Endodermal cell (in vitro differentiated cells): ENCODE measurements around the gene PLET1. TPM values are rescaled to one million over a fixed set of nuclear protein-coding genes. Genes with fewer than 3 reads are reported as not detected.

Source experiments
- DNase-seq: peaks from one replicate; pipeline ENCODE4 v3.0.0-alpha.2; 2017
- H3K27ac ChIP-seq: 2 replicates; pipeline ENCODE4 v1.5.1; 2013; ENCODE audit warnings: mild to moderate bottlenecking, low read depth, low read length, moderate library complexity
- H3K27me3 ChIP-seq: 2 replicates; pipeline ENCODE4 v1.6.1; 2013; ENCODE audit warnings: mild to moderate bottlenecking, low read length, moderate library complexity; ENCODE audit not compliant: insufficient read depth, control insufficient read depth, poor library complexity, severe bottlenecking
- H3K36me3 ChIP-seq: 2 replicates; pipeline ENCODE4 v1.7.0; 2013; ENCODE audit warnings: mild to moderate bottlenecking, low read length, moderate library complexity; ENCODE audit not compliant: control insufficient read depth, insufficient read depth
- H3K4me1 ChIP-seq: one replicate; pipeline ENCODE4 v1.7.0; 2013; ENCODE audit warnings: low read length; ENCODE audit not compliant: control insufficient read depth, insufficient read depth
- H3K4me3 ChIP-seq: 2 replicates; pipeline ENCODE4 v1.5.1; 2013; ENCODE audit warnings: mild to moderate bottlenecking, low read length, moderate library complexity
- H3K9ac ChIP-seq: 2 replicates; pipeline ENCODE4 v1.6.1; 2013; ENCODE audit warnings: mild to moderate bottlenecking, low read length, moderate library complexity; ENCODE audit not compliant: poor library complexity, severe bottlenecking; ENCODE audit errors: extremely low read depth
- H3K9me3 ChIP-seq: 2 replicates; pipeline ENCODE4 v1.6.1; 2013; ENCODE audit warnings: mild to moderate bottlenecking, low read length, moderate library complexity; ENCODE audit not compliant: control insufficient read depth
- H3K27ac Mint-ChIP-seq: 2 replicates; pipeline ENCODE4 v1.8.0; 2020; ENCODE audit warnings: mixed read lengths
- H3K27me3 Mint-ChIP-seq: 2 replicates; pipeline ENCODE4 v1.8.0; 2021; ENCODE audit warnings: mild to moderate bottlenecking, mixed read lengths; ENCODE audit not compliant: insufficient read depth
- H3K36me3 Mint-ChIP-seq: 2 replicates; pipeline ENCODE4 v1.8.0; 2020; ENCODE audit warnings: low read depth, mixed read lengths
- H3K4me1 Mint-ChIP-seq: 2 replicates; pipeline ENCODE4 v1.8.0; 2020; ENCODE audit warnings: mixed read lengths
- H3K4me3 Mint-ChIP-seq: 2 replicates; pipeline ENCODE4 v1.8.0; 2020; ENCODE audit warnings: mild to moderate bottlenecking, moderate library complexity, mixed read lengths
- H3K9me3 Mint-ChIP-seq: 2 replicates; pipeline ENCODE4 v1.8.0; 2020; ENCODE audit warnings: mild to moderate bottlenecking, mixed read lengths
- WGBS, 2 experiments: methylation state at CpG; one replicate each; pipeline versions ENCODE4 v1.1.5 to v1.1.7; 2013; ENCODE audit warnings: missing lambda C conversion rate in 2 of 2, mixed read lengths in 1 of 2; ENCODE audit not compliant: insufficient coverage in 1 of 2, insufficient read length in 1 of 2; 5-methylcytosine and 5-hydroxymethylcytosine counted together
- total RNA-seq, 2 donors: library from RNA; stranded (reverse); fragmentation: NEBNext Ultra II Directional in 1 of 2; extraction: Animal tissue kit (Norgen Biotek cat#: 25700) in 1 of 2; gene quantifications; 2 replicates in 1 of 2; 3 replicates in 1 of 2; pipeline ENCODE4 v1.2.1, GENCODE V29; 2021
- TF ChIP-seq, protein P1 (sequence below): fragments of 200-600 bp; sonication (generic); conservative IDR thresholded peaks from 2 replicates; pipeline ENCODE4 v1.5.0; 2021; ENCODE audit warnings: antibody characterized with exemption, mild to moderate bottlenecking

PLET1 gene
- total RNA-seq, 2 donors from 2014 or later, result not detected

DNA sequence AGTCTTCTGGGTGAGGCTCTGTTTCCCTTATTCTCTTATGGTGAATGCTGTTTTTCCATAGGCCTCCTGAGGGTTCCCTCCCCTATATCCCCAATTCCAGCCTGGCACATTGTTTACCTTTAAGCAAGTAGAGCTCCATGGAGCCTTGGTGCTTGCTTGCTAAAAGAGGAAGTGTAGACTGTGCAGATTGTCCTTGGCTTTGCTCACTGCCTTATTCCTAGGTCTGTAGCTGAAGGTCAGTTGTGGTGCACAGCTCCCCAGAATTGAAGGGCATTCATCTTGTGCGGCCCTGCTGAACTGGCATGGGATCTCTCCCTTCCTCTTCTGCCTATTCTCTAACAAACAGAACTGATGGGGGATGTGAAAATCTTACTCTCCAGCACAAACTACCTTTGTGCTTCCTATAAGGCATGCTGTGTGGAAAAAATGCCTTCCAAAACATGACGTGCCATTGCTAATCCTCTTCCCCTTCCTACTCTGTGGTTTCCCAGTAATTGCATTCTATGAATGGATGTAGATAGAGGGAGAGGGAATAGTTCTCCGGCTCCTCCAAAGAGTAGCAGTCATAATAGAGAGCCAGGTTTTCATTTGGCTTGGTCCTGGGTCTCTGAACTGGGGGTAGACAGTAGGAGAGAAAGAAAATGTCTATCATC, 34.2 kb upstream of the PLET1 start:
- Histone ChIP-seq H3K4me1 (no peaks in the 10 kb centered on the region), H3K4me3 (no peak overlapping the region), H3K9ac (no peak overlapping the region), H3K27me3 (peaks cover 22% of the 10 kb centered on the region), H3K36me3 (no peaks in the 10 kb centered on the region), H3K27ac (no peak overlapping the region), H3K9me3 (no peaks in the 10 kb centered on the region)
- H3K4me1 Mint-ChIP-seq, result peaks cover 5% of the 10 kb centered on the region
- H3K9me3 Mint-ChIP-seq, result no peaks in the 10 kb centered on the region
- peaks cover 34% of the 10 kb centered on the region for H3K27me3 Mint-ChIP-seq
- H3K36me3 Mint-ChIP-seq, result no peaks in the 10 kb centered on the region
- TF ChIP-seq, protein P1, sequence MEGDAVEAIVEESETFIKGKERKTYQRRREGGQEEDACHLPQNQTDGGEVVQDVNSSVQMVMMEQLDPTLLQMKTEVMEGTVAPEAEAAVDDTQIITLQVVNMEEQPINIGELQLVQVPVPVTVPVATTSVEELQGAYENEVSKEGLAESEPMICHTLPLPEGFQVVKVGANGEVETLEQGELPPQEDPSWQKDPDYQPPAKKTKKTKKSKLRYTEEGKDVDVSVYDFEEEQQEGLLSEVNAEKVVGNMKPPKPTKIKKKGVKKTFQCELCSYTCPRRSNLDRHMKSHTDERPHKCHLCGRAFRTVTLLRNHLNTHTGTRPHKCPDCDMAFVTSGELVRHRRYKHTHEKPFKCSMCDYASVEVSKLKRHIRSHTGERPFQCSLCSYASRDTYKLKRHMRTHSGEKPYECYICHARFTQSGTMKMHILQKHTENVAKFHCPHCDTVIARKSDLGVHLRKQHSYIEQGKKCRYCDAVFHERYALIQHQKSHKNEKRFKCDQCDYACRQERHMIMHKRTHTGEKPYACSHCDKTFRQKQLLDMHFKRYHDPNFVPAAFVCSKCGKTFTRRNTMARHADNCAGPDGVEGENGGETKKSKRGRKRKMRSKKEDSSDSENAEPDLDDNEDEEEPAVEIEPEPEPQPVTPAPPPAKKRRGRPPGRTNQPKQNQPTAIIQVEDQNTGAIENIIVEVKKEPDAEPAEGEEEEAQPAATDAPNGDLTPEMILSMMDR, result no peak
- WGBS, 2 experiments, result 88% methylated on average over 2 of the region's 3 CpGs; no CpG with 5 or more reads in 1 of the 2 experiments
- no peak overlapping the region for H3K4me3 Mint-ChIP-seq
- H3K27ac Mint-ChIP-seq, result no peak overlapping the region
- DNase-seq, result no peak

DNA sequence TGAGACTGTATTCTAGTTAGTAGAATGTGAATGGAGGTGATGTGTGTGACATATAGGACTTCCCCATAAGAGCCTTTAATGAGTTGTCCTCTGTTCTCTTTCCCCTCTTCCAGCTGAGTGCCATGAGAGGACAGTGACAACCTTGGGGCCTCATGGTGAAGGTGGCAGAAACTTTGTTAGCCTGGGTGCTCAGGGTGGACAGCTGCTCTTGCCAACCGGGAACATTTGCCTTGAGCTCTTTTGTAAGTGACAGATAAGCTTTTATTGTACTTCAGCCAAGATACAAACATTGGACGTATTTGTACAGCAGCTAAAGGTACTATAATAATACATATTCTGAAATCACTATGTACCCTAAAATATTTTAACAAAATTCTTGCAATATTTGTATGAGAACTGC, 33.0 kb upstream of the PLET1 start:
- Histone ChIP-seq H3K27me3 (peaks cover 30% of the 10 kb centered on the region), H3K36me3 (no peaks in the 10 kb centered on the region), H3K9me3 (no peaks in the 10 kb centered on the region), H3K4me1 (no peaks in the 10 kb centered on the region), H3K9ac (no peak overlapping the region), H3K27ac (no peak overlapping the region), H3K4me3 (no peak overlapping the region)
- no peak overlapping the region for H3K27ac Mint-ChIP-seq
- no peaks in the 10 kb centered on the region for H3K36me3 Mint-ChIP-seq
- no peak overlapping the region for H3K4me3 Mint-ChIP-seq
- H3K4me1 Mint-ChIP-seq, result peaks cover 7% of the 10 kb centered on the region
- H3K27me3 Mint-ChIP-seq, result peaks cover 46% of the 10 kb centered on the region
- no peaks in the 10 kb centered on the region for H3K9me3 Mint-ChIP-seq
- 92% methylated on average over 2 of the region's 2 CpGs; no CpG with 5 or more reads in 1 of the 2 experiments for WGBS, 2 experiments
- TF ChIP-seq, protein P1, result no peak
- no peak for DNase-seq

DNA sequence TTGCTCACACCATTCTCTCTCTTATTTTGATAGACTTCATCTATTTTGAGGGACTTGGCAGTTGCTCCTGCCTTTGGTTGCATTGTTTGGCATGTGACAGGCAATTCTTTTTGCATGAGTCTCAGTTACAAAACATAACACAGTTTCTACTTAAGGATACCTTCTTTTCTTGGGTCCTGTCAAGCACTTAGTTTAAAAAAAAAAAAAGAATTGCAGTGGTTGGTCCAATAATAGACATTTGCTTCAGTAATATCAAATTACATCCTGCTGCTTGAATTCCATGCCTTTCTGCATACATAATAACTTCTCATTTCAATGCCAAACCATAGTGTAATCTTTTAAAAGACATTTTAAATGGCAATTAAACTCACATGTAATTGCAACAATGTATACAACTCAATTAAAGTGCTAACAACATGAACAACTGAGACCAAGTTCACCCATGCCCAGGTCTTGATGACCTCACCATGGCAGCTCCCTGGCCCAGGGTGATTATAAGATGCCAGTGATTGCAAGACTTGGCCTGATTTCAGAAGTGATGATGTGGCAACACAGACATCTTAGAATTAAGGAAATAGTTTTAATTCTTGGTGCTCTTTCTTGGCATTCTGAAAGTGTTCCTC, 32.2 kb upstream of the PLET1 start:
- peaks cover 53% of the 10 kb centered on the region for H3K27me3 Mint-ChIP-seq

More for the DNA sequence above, 32.2 kb upstream of the PLET1 start:
- H3K4me1 ChIP-seq, result no peaks in the 10 kb centered on the region
- Mint-ChIP-seq H3K36me3 (no peaks in the 10 kb centered on the region), H3K4me1 (peaks cover 7% of the 10 kb centered on the region), H3K4me3 (no peak overlapping the region), H3K27ac (no peak overlapping the region), H3K9me3 (no peaks in the 10 kb centered on the region)
- H3K9me3 ChIP-seq, result no peaks in the 10 kb centered on the region
- no peak for DNase-seq
- peaks cover 35% of the 10 kb centered on the region for H3K27me3 ChIP-seq
- TF ChIP-seq, protein P1, result no peak
- H3K9ac ChIP-seq, result no peak overlapping the region
- no peak overlapping the region for H3K4me3 ChIP-seq
- H3K36me3 ChIP-seq, result no peaks in the 10 kb centered on the region
- no peak overlapping the region for H3K27ac ChIP-seq
